ENCODE data around the gene OTOP2.

DNA sequence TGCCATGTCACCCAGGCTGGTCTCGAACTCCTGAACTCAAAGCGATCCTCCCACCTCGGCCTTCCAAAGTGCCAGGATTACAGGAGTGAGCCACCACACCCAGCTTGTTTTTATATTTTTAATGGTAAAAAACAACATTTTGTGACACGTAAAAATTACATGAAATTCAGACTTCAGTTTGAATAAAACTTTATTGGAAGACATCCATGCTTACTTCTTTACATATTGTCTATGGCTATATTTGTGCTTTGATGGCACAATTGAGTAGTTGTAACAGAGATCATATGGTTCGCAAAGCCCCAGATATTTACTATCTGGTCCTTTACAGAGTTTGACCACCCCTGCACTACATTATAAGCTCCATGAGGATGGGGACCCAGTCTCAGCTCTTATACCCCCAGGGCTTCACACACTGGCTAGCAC is 49.4 kb upstream of the OTOP2 start:
- TF ChIP-seq CHD1 (IDR thresholded peaks at IDR 0.05; ENCODE audit: low read depth, low read length) (no peak), MYC (IDR thresholded peaks at IDR 0.05; ENCODE audit: insufficient read depth, insufficient read length, insufficient replicate concordance, low read length, severe bottlenecking) (no peak)

Data from GM12878 (cell line).